ENCODE results near the gene INO80E. TPM values are rescaled to one million over a fixed set of nuclear protein-coding genes. Genes with fewer than 3 reads are reported as not detected.

INO80E gene
- 10 to 100 TPM; 30.5 to 43.3 (median 34.1) TPM for total RNA-seq
- polyA plus RNA-seq, result 10 to 100 TPM; 59.8 to 86.9 (median 77.3) TPM
- long read RNA-seq, donor 1, partial matches to known transcripts, result 0 of 8 reads
- long read RNA-seq, donor 1, other reads (novel, unspliced or antisense), result 2 of 8 reads
- long read RNA-seq, donor 2, partial matches to known transcripts, result 0 of 8 reads
- long read RNA-seq, donor 2, other reads (novel, unspliced or antisense), result 4 of 8 reads

GRCh38 chr16:29995911-29996765, at the start of gene INO80E:
Gene INO80E, plus strand, starts transcription at chr16:29996241. Its CDS starts 70 bp downstream, at chr16:29996311.
- H3K36me3 ChIP-seq (ENCODE audit: insufficient read depth in 1 of 2, low read depth in 1 of 2), result peaks cover 3 to 61% of the 10 kb centered on the region in 2 donors
- ATAC-seq (peak; percentile 98 to 99 (median 98)), DNase-seq (peak; percentile 99 to 100)
- 0% methylated on average over 64 to 65 of the region's 65 CpGs for WGBS, 3 donors
- no peaks in the 10 kb centered on the region for H3K9me3 ChIP-seq
- peaks cover 21% of the 10 kb centered on the region for H3K4me1 ChIP-seq
- TF ChIP-seq CTCF (IDR thresholded peaks at IDR 0.05), result no peak
- H3K27ac ChIP-seq, result peak within 1 kb of the TSS; percentile 99
- no peaks in the 10 kb centered on the region for H3K27me3 ChIP-seq (ENCODE audit: insufficient read depth in 3 of 3, low read length in 2 of 3)
- intact Hi-C loops (cut with DNase I), result loop anchor here in 1 of 2 donors (2.0 kb wide), 1 partner anchor 21 kb away; no protein-coding TSS in a partner anchor
- peak within 1 kb of the TSS; percentile 86 for H3K4me3 ChIP-seq

GRCh38 chr16:29947897-29948296, 48.1 kb upstream of the INO80E start:
- no peak overlapping the region for H3K4me3 ChIP-seq
- H3K36me3 ChIP-seq (ENCODE audit: insufficient read depth in 1 of 2, low read depth in 1 of 2), result no peaks in the 10 kb centered on the region
- DNase-seq, result no peak
- TF ChIP-seq CTCF (IDR thresholded peaks at IDR 0.05), result no peak
- 74 to 81% (median 75%) methylated on average over 2 of the region's 2 CpGs for WGBS, 3 donors
- H3K27ac ChIP-seq, result no peak overlapping the region
- no peaks in the 10 kb centered on the region for H3K9me3 ChIP-seq
- intact Hi-C loops (cut with DNase I), result no loop called here
- ATAC-seq, result no peak
- H3K4me1 ChIP-seq, result peaks cover 9% of the 10 kb centered on the region
- no peaks in the 10 kb centered on the region for H3K27me3 ChIP-seq (ENCODE audit: insufficient read depth in 3 of 3, low read length in 2 of 3)

GRCh38 chr16:29950806-29951461, 45.1 kb upstream of the INO80E start:
- DNase-seq, result no peak
- Histone ChIP-seq H3K27ac (no peak overlapping the region), H3K4me3 (no peak overlapping the region), H3K27me3 (ENCODE audit: insufficient read depth in 3 of 3, low read length in 2 of 3) (no peaks in the 10 kb centered on the region), H3K4me1 (no peaks in the 10 kb centered on the region), H3K9me3 (no peaks in the 10 kb centered on the region), H3K36me3 (ENCODE audit: insufficient read depth in 1 of 2, low read depth in 1 of 2) (no peaks in the 10 kb centered on the region)
- no peak for TF ChIP-seq CTCF (IDR thresholded peaks at IDR 0.05)
- ATAC-seq, result no peak
- WGBS, 3 donors, result 85 to 94% (median 90%) methylated on average over 4 of the region's 4 CpGs
- intact Hi-C loops (cut with DNase I), result no loop called here

GRCh38 chr16:29951625-29952365, 44.2 kb upstream of the INO80E start:
- no peak overlapping the region for H3K27ac ChIP-seq
- H3K4me3 ChIP-seq, result no peak overlapping the region
- WGBS, 3 donors, result 84 to 89% (median 89%) methylated on average over 8 of the region's 8 CpGs
- no peaks in the 10 kb centered on the region for H3K27me3 ChIP-seq (ENCODE audit: insufficient read depth in 3 of 3, low read length in 2 of 3)
- intact Hi-C loops (cut with DNase I), result no loop called here
- no peak for DNase-seq
- no peaks in the 10 kb centered on the region for H3K36me3 ChIP-seq (ENCODE audit: insufficient read depth in 1 of 2, low read depth in 1 of 2)
- H3K9me3 ChIP-seq, result no peaks in the 10 kb centered on the region
- TF ChIP-seq CTCF (IDR thresholded peaks at IDR 0.05), result no peak
- ATAC-seq, result no peak
- H3K4me1 ChIP-seq, result no peaks in the 10 kb centered on the region
